GM18909 (cell line): ENCODE data around the gene FCRL3.
A peak's percentile ranks its signal among the peaks of the same experiment; 100 is the strongest.

Source experiments
- ATAC-seq: cut with Tn5 transposase; IDR thresholded peaks from one replicate; pipeline ENCODE4 v1.9.1; 2021; ENCODE audit warnings: mild to moderate bottlenecking; ENCODE audit not compliant: unreplicated experiment, poor library complexity

FCRL3 gene

DNA sequence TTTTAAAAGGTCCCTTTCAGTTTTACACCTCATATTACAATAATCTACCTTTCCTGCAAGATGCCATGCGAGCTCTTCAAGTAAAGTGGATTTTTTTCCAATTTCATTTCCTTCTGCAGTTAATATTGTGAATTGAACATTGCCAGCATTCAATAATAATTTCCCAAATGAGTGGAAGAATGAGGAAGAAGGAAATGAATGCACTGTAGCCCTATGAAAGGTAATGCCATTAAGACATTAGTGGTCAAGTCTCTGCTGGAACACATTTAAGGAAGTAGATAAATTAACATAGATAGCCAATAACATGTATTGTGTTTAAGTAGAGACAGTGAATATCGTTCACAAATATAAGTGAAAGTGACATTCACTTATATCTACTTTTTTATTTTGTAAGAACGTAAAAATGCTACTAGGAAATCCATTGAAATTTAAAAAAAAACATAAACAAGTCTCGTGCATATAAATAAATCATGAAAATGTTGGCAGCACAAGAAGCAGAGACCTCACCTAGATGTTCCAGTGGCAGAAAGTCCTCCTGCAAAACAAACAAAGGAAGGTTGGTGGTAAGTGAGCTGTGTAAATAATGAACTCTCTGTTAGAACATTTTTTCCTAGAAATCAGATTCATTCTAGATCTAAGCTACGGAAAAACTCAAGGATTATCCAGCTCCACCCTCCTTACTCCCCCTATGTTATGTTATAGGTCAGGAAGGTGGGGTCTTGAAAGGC, 17.7 kb downstream of the FCRL3 start:
- ATAC-seq: no peak

- no peak for ATAC-seq
These were observed 21.8 kb downstream of the FCRL3 start for GRCh38 chr1:157678721-157679120.

- ATAC-seq: no peak
These were observed 27.6 kb downstream of the FCRL3 start for GRCh38 chr1:157673008-157673407.

GRCh38 chr1:157671895-157672294, 28.7 kb downstream of the FCRL3 start:
- no peak for ATAC-seq

DNA sequence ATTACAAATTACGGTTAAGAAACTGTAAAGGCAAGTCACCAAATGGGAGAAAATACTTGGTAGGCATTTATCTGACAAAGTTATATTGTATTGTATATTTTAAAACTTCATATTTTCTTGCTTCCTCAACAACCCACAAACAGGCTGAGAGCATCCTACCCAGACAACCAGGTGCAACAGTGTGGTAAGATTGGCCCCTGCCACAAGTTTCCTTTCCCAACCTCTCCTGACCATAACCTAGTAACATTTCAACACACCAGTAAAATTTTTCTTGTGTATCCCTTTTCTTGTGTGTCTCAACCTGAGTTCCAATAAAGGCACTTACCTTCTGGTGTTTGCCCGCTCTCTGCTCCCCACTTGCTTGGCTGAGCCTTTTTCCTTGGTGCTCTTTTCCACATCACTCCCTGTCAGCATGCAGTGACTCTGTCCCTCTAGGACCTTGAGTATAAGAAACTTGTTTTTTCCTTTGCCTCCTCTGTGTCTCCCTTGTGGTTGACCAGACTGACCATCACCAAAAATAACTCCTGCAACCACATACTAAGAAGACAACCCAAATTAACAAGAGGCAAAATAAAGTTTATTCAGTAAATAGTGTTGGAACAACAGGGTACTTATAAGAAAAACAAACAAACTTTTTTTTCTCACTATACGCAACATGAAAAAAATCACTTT, 40.9 kb downstream of the FCRL3 start:
- ATAC-seq: no peak

- no peak for ATAC-seq
These were observed 42.0 kb downstream of the FCRL3 start for GRCh38 chr1:157658571-157658970.

DNA sequence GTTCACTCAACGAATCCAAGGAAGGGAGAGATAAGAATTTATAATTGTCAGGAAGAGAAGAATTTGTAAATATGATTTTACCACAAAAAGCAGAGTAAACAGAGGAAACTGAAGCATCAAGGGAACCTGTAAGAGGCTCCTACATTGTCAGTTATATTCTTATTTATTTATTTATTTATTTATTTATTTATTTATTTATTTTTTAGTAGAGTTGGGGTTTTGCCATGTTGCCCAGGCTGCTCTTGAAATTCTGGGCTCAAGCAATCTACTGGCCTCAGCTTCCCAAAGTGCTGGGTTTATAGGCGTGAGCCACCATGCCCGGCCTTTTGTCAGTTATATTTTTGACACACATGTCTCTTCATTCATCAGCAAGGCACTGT, 47.1 kb downstream of the FCRL3 start:
- ATAC-seq: no peak

DNA sequence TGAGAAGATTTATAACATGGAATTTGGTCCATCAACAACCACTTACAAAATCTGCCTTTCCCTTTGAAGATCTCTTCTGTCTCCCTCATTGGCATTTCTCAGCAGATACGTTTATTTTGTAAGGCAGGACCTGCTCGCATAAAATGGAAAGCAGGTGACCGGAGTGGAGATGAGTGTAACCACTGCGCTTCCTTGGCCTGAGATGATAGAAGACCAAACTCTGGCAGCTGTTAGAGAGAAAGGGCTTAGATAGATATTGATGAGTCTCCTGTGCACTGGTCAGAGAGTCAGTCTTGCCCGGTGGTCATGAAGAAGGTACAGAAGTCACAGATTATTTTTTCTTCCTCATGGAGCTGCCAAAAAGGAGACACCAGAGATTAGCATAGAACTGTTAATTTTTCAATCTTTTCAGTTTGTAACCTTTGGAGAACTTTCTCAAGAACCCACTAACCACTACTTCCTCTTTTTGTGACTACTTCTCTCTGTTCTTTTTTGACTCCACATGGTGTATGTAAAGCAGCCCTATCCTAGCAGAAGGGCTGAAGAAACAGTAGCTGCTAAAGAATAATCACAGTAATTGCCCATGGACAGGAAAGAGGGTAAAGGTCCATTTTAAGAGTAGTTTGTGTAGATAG, 47.6 kb downstream of the FCRL3 start:
- ATAC-seq: peak; percentile 98

GRCh38 chr1:157648317-157648716, 52.3 kb downstream of the FCRL3 start:
- ATAC-seq: no peak

- ATAC-seq: no peak
These were observed 54.4 kb downstream of the FCRL3 start for GRCh38 chr1:157646144-157646543.

GRCh38 chr1:157641177-157641576, 59.4 kb downstream of the FCRL3 start:
- ATAC-seq: no peak

GRCh38 chr1:157639800-157640199, 60.8 kb downstream of the FCRL3 start:
- ATAC-seq: no peak

GRCh38 chr1:157628773-157629172, 71.8 kb downstream of the FCRL3 start:
- no peak for ATAC-seq
